HG03460 (cell line): ENCODE data around the gene ALDH1L1.
"Not testable (repeated sequence)": the region's sequence is repeated elsewhere in the genome, so short reads cannot be mapped to it uniquely, and the experiment has no call there.

ENCODE experiments used
- ATAC-seq: cut with Tn5 transposase; IDR thresholded peaks from one replicate; pipeline ENCODE4 v1.9.1; 2021; ENCODE audit not compliant: unreplicated experiment

ALDH1L1 gene

DNA sequence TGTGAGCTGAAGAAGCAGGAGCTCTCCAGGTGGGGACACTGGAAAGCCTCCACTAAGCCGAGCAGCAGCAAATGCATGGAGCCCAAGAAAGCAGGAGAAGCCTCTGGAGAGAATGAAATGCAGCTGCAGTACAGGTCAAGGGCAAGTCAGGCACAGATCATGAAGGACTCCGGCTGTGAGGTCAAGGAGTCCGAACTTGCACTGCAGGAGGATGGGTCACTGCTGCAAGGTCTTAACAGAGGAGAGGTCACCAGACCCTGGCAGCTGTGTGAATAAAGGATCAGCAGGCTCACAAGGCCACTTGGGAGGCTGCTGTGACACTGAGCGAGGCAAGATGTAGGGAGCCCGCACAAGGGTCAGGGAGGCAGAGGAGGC is 71.7 kb downstream of the ALDH1L1 start:
- no peak for ATAC-seq

DNA sequence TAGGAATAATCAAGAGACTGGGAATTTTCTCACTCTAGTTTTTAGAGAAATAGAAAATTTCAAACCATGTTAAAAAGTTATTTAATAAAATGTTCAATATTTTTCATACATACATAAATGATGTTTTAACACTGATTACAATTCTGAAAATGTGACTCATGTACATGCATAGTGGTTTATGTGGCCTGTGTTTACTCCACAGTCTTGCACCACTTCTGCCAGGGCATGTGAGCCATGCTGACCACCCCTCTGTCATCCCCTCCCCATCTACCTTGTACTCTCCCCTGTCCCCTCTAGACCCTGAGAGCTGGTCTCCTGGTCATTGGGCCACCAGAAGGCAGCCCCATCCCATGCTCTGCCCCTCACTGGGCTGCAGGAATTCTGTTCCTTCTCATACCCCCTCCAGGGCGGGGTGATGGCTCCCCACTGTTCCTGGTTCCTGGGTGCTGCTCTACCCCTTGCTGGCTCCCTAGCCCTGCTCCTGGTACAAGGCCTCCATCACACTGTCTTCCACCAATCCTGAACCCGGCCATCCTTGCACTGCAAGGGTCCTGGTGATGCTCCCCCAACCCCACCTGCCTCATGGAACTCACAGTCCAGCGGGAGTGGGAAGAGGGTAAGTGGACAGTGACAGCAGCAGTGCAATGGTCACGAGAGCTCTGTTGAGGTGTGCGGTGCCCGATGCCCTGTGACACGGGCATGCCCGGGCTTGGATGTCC is 72.3 kb downstream of the ALDH1L1 start:
- ATAC-seq = no peak

DNA sequence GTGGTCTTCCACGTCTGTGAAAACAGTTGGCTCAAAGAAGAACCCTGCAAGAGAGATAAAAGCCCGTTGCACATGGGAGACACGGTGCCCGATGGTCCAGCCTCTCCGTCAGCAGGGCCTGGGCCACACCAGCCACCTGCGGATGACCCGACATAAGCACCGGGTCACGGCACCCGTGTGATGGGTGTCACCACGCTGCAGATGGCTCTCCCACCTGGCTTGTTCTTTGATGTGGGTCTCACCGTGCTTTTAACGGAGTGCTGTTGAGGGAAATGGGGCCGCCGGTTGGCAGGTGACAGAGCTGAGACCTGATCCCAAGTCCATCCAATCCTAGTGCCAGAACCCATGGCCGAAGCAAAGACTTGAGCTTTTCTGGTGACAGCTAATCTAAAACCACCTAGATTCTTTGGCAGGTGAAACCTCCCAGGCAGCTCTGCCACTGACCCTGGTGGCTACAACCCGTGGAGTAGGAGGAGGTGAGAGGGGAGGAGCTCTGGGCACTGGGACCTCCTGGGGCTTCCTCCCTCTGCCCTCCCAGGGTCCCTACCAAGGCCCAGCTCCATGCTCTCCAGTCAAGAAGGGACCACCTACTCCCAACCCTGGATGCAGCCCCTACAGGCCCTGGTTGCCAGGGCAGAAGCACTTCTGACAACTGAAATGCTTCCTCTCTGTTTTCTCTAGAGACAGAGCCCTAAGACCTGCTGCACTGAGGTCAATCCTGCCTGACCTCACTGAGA is 73.0 kb downstream of the ALDH1L1 start:
- ATAC-seq = no peak

DNA sequence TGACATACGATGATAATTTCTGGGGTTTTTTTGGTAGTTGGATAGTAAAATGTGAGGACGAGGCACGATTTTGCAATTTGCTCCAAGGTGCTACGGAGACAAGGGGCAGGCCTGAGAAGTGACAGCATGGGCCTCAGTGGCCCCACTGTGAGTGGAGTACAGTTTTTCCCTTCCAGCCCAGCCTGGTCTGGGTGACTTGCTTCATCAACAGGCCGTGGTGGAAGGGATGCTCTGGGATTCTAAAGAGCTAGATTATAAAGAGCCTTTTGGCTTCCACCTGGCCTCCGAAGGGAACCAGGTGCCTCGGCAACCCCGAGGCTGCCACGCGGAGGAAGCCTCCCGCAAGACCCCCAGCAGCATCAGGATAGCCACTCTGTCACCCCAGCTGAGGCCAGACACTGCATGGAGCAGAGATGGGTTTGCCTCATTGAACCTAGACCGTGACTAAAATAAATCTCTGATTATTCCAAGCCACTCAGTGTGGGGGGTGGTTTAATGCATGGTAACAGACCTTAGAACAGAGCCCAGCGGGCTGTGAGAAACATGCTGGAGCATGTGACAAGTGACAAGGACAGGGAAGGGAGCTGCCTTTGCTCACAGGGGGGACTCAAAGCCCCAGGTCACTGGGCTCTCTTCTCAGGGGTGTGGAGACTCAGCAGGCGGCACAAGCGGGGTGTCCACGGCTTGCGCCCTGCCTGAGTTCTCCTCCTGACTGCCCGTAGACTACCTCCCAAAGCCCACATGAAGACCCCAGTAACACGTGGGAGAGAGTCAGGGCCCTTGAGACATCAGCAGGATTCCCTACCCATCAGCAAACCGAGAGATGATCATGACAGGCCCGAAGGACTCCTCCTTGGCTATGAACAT is 73.8 kb downstream of the ALDH1L1 start:
- no peak for ATAC-seq

DNA sequence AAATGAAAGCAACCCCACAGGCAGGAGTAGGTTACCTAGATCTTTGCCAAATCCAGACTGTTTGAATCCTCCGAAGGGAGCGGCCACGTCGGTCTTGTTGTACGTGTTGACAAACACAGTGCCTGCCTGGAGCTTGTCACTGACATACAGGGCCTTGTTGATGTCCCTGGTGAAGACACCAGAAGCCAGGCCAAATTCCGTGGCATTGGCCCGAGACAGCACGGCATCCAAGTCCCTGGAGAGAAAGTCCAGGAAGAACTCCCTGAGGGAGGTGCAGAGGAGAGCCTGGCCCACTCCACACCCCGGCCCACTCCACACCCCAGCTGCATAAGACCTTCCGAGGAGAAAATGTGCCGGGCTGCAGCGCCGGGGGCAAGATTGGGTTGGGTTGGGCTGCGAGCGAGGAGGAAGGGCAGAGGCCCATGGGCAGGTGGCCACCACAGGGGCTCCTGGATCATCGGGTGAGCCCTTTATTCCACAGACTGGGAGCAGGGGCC is 74.6 kb downstream of the ALDH1L1 start:
- ATAC-seq = no peak

DNA sequence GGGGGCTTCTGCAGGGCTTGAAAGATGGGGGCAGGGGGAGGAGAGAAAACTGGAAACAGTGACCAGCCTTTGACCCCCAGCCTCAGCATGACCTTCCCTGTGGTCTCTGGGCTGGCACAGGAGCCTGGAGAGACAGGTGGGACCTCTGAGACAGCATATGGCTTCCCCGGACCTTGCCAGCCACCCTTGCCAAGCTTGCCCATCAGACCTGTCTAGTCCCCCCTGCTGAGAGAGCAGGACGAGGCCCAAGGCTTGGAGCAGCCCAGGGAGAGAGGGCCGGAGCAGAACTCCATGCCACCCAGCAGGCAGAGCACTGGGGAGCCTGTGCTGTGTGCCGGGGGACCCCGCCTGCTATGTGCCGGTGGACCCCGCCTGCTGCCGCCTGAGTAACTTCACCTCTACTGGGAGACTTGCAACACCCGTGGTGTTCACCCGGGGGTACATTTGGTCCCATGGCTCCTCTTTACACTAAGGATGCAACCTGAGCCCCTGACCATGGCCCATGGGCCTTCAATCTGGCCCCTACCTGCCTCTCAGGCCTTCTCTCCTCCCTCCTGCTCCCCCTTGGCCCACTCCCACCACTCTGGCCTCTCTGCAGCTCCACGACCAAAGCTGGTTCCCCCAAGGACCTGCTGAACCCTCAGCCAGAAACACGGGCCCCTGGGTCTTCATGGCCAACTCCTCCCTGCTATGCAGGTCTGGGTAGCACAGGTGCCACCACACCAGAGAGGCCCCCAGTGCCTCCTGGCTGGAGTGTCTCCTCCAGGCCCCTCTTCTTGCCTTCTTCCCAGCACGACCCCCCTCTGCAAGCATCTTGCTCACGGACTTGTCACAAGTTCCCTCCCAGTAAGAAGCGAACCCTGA is 75.4 kb downstream of the ALDH1L1 start:
- ATAC-seq = no peak

DNA sequence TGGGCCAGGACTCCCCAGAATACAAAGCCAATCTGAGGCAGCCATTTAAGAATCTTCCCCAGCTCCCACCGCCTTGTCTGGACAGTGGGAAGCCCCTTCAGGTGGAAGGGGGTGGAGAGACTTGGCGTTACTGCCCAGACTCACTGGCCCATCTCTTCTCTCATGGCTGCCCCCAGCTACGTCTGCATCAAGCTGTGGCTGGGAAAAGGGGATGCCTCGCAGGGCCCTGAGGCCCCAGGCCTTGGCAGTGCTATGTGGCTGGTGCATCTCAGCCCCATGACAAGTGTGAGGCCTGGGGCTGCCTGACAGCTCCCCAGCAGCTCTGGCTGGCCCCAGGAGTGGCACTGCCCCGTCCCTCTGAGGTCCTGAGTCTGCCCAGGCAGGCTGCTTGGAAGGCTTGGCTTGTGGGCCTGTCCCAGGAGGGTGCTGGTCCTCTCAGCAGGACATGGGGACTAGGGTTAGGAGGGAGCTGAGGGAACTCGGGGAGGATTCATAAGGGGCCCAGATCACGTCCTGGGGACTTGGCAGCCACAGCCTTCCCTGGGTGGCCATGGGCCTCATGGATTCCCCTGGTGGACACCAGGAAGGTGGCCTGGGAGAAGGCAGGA is 76.3 kb downstream of the ALDH1L1 start:
- no peak for ATAC-seq

DNA sequence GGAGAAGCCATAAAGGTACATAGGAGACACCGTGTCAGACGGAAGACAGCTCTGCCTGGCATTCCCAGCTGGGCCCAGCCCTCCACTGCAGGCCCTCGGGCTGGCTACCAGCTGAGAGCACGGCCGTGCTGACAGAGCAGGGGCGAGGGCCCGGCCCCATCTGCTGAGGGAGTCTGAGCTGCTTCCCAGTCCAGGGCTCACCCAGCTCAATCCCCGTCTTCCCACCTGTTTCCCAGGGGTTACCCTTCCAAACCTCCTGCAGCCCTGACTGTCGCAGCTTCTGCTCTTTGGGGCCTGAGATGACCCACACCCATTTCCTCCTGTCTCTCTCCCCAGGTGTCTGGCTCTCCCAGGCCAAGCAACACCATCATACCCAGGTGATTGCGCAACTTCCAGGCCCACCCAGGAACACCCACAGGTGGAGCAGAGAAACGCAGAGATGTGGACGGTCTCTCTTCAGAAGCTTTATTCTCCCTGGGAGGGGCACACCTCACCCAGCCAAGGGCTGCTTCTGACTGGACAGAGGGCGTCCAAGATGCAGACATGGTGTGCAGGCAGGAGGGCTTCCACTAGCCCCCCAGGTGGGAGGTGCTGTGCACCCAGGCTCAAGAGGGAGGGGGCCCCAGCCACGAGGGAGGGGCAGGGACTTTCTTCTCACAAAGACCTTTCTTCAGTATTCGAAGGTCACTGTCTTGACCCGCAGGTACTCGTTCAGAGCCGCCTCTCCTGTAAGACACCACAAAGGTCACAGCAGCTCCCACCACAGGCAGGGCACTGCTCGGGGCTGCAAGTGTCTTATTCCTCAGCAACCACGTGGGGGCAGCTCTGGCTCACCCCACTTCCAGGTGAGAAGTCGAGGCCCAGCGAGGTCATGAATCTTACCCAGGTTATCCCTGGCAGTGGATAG is 77.0 kb downstream of the ALDH1L1 start:
- ATAC-seq = no peak

DNA sequence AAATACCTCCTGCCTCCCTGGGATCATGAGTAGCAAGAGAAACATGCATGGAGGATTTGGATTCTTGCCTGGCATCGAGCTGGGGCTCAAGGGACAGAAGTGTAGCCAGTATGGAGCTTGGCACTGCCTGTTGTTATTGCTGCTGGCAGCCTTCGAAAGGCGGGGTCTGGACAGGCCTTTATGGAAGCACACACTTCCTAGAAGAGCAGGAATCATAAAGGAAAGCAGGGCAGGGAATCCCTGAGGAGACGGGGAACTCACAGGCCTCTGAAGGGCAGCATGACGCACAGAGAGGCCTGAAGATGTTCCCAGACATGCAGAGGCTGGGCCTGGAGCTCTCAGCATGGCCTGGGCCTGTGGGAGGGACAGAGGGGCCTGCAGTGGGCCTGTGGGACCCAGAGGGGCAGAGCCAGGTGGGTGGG is 77.8 kb downstream of the ALDH1L1 start:
- ATAC-seq = no peak

DNA sequence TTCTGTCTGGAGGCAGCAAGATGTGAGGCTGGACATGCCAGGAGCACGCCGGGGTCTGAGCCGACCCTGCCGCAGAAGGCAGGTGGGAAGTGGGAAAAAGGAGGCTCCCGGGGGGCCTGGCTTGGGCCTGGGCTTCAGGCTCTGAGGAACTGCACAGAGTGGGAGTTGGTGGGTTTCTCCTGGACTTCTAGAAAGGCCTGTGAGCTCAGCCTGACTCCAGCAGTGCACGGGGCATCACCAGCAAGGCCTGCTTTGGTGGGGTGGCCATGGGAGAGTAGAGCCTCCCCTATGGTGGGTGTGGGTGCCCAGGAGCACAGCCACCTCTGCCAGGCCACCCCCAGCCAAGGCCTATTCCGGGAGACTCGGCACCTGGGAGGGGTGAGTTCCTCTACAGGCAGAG is 78.4 kb downstream of the ALDH1L1 start:
- ATAC-seq = no peak

DNA sequence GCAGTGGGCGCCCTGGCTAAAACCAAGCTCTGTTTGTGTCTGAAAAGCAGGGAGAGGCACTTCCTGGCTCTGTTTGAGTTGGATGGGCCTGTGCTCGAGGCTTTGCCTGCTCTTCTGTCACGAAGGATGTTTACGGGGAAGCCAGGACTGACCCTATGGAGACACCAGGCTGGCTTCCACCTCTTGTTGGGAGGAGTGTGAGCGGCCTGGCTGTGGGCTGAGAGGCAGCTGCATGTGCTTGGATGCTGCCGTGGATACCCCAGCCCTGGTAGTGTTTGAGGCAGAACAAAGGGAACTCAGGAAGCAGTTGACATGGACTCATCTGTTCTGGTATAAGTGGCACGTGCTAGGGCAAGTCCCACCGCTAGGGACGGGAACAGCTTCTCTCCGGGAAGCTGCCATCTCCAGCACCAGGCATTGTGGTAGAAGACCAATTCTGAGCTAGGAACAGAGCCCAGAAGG is 78.8 kb downstream of the ALDH1L1 start:
- ATAC-seq = no peak

DNA sequence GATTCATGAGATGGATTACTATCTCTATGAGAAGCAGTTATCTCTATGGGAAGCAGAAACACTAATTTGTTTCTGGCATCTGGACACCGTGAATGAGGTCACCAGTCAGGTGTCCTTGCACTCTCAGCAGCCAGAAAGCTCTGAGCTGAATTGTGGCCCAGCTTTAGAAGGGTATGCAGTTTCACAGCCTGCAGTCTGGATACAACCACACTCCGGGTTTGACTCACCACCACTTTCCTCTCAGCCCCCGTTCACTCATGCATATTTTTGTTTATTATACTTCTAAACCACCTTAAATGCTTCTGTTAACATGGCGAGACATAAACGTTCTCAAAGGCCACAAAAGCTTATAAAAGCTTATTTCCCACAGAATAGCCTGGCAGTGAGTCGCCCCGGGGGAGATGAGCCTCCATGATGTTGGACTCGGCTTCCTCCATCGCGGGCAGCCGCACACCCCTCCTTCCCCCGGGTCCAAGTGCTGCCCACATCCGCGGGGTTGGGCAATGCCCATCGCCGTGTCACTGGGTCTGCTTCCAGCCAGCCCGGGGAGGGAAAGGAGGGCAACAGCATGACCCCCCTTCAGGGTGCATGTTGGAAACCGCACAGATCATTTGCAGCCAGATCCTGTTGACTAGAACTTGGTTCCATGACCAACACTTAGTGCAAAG is 79.6 kb downstream of the ALDH1L1 start:
- ATAC-seq = no peak

DNA sequence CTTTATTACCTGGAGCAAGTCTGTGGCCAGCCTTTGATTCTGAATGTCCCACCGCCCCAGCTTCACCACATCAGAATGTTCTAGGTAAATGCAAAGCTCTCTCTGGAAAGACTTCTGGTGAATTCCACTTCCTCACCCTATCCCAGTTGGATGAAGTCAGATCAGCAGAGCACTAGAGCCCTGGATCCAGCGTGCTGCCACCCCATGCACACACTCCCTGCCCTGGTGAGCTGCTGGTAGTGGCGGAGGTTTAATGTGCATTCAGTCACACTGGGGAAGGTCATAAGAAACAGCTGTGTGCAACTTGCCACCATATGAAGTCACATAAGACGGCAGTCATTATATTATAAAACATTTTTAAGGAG is 80.1 kb downstream of the ALDH1L1 start:
- no peak for ATAC-seq

DNA sequence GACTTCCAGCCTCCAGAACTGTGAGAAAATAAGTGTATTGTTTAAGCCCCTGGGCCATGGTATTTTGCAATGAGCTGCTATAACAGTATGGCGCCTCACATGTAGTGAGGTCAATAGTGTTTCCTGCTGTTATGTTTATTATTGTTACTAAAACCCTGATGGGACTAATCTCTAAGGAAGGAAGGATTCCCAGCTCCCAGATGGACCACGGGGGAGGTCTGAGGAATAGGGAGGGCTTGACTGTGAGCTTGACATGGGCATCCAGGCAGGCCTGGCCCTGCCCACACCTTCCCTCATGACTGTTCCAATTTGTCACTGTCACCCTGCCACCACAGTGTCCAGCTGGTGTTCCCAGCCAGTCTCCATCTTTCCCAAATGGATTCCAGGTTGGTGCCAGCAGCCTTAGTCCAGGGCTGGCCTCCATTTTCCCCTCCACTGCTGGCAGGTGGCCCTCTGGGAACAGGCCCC is 82.0 kb downstream of the ALDH1L1 start:
- no peak for ATAC-seq

DNA sequence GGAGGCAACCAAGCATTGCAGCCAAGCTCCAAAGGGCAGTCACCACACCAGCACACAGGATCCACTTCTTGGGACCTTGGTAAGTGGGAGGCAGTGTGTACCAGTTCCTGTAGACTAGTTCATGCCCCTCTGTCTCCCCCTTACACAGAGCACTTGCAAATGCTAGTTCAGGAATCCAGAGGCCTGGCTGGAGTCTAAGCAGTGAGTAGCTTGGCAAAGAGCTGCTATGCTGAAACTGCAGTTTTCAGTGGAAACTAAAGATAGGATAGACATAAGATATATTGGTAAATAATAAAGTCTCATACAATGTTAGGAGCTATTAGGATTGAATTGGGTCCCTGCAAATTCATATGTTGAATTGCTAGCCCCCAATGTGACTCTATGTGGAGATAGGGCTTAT is 82.6 kb downstream of the ALDH1L1 start:
- ATAC-seq = no peak

DNA sequence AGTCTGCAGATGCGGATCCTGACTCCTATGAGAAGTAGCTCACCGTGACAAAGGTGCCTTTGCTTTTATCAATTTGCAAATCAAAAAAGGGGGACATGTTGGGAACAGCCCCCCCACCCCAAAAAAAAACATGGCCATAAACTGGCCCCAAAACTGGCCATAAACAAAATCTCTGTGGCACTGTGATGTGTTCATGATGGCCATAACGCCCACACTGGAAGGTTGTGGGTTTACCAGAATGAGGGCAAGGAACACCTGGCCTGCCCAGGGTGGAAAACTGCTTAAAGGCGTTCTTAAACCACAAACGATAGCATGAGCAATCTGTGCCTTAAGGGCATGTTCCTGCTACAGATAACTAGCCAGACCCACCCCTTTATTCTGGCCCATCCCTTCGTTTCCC is 84.1 kb downstream of the ALDH1L1 start:
- ATAC-seq = not testable (repeated sequence)

DNA sequence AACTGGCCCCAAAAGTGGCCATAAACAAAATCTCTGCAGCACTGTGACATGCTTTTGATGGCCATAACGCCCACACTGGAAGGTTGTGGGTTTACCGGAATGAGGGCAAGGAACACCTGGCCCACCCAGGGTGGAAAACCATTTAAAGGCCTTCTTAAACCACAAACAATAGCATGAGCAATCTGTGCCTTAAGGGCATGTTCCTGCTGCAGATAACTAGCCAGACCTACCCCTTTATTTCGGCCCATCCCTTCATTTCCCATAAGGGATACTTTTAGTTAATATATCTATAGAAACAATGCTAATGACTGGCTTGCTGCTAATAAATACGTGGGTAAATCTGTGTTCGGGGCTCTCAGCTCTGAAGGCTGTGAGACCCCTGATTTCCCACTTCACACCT is 88.3 kb downstream of the ALDH1L1 start:
- ATAC-seq = not testable (repeated sequence)

DNA sequence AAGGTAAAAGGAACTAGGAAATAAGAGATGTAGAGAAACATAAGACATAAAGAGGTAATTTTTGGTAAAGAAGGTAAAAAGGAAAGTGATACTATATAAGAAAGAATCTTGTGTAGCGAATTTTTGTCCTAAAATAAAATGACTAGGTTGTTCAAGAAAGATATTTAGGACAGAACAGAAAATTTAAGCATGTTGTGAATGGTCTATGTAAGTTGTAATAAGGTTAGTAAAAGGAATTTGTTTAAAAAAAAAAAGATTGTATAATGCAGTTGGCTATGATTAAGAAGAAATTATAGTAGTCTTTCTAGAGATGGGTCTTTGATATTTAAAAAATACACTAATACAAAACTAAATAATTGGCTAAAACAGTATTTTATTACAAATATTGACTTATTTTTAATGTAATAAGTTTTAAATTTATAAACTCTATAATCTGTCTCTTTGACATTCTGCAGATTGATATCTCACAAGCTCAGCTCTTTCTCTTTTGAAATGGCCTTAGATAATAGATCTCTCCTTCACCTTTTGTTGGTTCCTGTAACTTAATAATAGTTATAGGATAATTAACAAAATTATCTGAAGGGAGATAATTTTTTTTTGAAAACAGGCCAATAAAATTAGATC is 92.7 kb downstream of the ALDH1L1 start:
- no peak for ATAC-seq
